K562 (cell line): ENCODE measurements around the gene EFCC1. TPM values are rescaled to one million over a fixed set of nuclear protein-coding genes. Genes with fewer than 3 reads are reported as not detected.
A peak's percentile ranks its signal among the peaks of the same experiment; 100 is the strongest.

ENCODE experiments used
- ATAC-seq: fragments of 200-7000 bp; cut with Tn5 transposase; 3 replicates; pipeline ENCODE4 v1.9.1; 2020; ENCODE audit warnings: moderate library complexity
- BruUV-seq: library from RNA; stranded (reverse); fragments of 400-500 nt; replicated peaks from 2 replicates; lab custom pipeline; 2021; lab: Mats Ljungman, UMichigan
- CTCF ChIA-PET: fragments of 300-600 bp; formaldehyde crosslinking; extraction: SDS; loops from one replicate; lab custom pipeline; 2021; ENCODE audit warnings: low intra/inter-chr PET ratio; lab: Yijun Ruan, JAX
- POLR2A ChIA-PET: fragments of 300-600, 350-650 bp; sonication (Branson Sonifier 250); formaldehyde crosslinking; extraction: SDS; loops from one replicate; lab custom pipeline; 2021; ENCODE audit warnings: antibody characterized with exemption, inconsistent platforms; lab: Yijun Ruan, JAX
- DNase-seq, 4 experiments: peaks; one replicate each; pipeline versions ENCODE4 v3.0.0 to v3.0.0-alpha.2; 2011 to 2018; ENCODE audit warnings: low spot score in 3 of 4, mixed read lengths in 3 of 4; ENCODE audit errors: extremely low read depth in 1 of 4
- FAIRE-seq: peaks from 2 replicates; lab custom pipeline; 2011; peaks lifted over from hg19 to GRCh38; lab: Jason Lieb, UNC
- H2AFZ ChIP-seq: 2 replicates; pipeline ENCODE4 v1.6.0; 2011; ENCODE audit warnings: low read depth, low read length, control low read depth, inconsistent platforms
- H3K27ac ChIP-seq: fragments of 200-600 bp; 3 replicates; pipeline ENCODE4 v1.8.0; 2011; ENCODE audit warnings: low read depth, mild to moderate bottlenecking, control low read depth, inconsistent platforms, low read length, moderate library complexity, mixed read lengths; ENCODE audit errors: extremely low read depth
- H3K27me3 ChIP-seq, 2 experiments: fragments of 300-600 bp in 1 of 2; 2 replicates in 1 of 2; 3 replicates in 1 of 2; pipeline versions ENCODE4 v1.6.0 to v1.8.0; 2011; ENCODE audit warnings: inconsistent platforms in 2 of 2, low read length in 2 of 2, mild to moderate bottlenecking in 1 of 2, mixed read lengths in 1 of 2, moderate library complexity in 1 of 2; ENCODE audit not compliant: control insufficient read depth in 2 of 2, insufficient read depth in 2 of 2
- H3K36me3 ChIP-seq: fragments of 300-600 bp; 3 replicates; pipeline ENCODE4 v1.8.0; 2011; ENCODE audit warnings: mild to moderate bottlenecking, low read length, inconsistent platforms; ENCODE audit not compliant: control insufficient read depth, insufficient read depth
- H3K4me1 ChIP-seq, 2 experiments: fragments of 200-600 bp in 1 of 2; replicated peaks in 1 of 2; 2 replicates in 1 of 2; 3 replicates in 1 of 2; pipeline versions ENCODE4 v1.5.1 to v1.8.0; 2011; ENCODE audit warnings: inconsistent platforms in 2 of 2, low read length in 2 of 2, mild to moderate bottlenecking in 1 of 2, mixed read lengths in 1 of 2, moderate library complexity in 1 of 2; ENCODE audit not compliant: control insufficient read depth in 2 of 2, insufficient read depth in 2 of 2
- H3K4me2 ChIP-seq: 2 replicates; pipeline ENCODE4 v1.6.1; 2011; ENCODE audit warnings: low read length, control low read depth, inconsistent platforms, mixed read lengths; ENCODE audit not compliant: insufficient read depth
- H3K4me3 ChIP-seq: fragments of 200-600 bp; sonication (generic), shearing (Covaris generic); 2 replicates; pipeline ENCODE4 v1.5.1; 2016; ENCODE audit warnings: control low read depth, inconsistent platforms
- H3K79me2 ChIP-seq: fragments of 200-600 bp; 3 replicates; pipeline ENCODE4 v1.8.0; 2011; ENCODE audit warnings: low read length, inconsistent platforms; ENCODE audit not compliant: control insufficient read depth, insufficient read depth
- H3K9ac ChIP-seq, 2 experiments: 2 replicates each; pipeline versions ENCODE4 v1.6.0 to v1.6.1; 2011; ENCODE audit warnings: low read depth in 2 of 2, low read length in 2 of 2, control low read depth in 1 of 2, inconsistent platforms in 1 of 2, mild to moderate bottlenecking in 1 of 2, mixed read lengths in 1 of 2; ENCODE audit not compliant: insufficient read depth in 1 of 2
- H3K9me1 ChIP-seq: one replicate; pipeline ENCODE4 v1.6.0; 2011; ENCODE audit warnings: inconsistent platforms, mild to moderate bottlenecking, low read length, moderate library complexity; ENCODE audit not compliant: control insufficient read depth, insufficient read depth
- H3K9me3 ChIP-seq: replicated peaks from 2 replicates; pipeline ENCODE4 v1.5.1; 2011; ENCODE audit warnings: low read depth, low read length, inconsistent platforms; ENCODE audit not compliant: control insufficient read depth, insufficient read depth
- H4K20me1 ChIP-seq: replicated peaks from 2 replicates; pipeline ENCODE4 v1.6.1; 2011; ENCODE audit warnings: low read length, inconsistent platforms, mixed read lengths; ENCODE audit not compliant: control insufficient read depth, insufficient read depth
- ADNP ChIP-seq: fragments of 200-800 bp; sonication (Bioruptor generic); IDR thresholded peaks from 2 replicates; pipeline ENCODE4 v1.6.1; 2016; ENCODE audit warnings: missing genetic modification characterization, missing compliant biosample characterization
- CHD4 ChIP-seq: fragments of 200-600 bp; sonication (generic); IDR thresholded peaks from 3 replicates; pipeline ENCODE4 v1.6.1; 2012; ENCODE audit warnings: low read depth, mild to moderate bottlenecking, mixed read lengths, low read length, inconsistent platforms; ENCODE audit not compliant: insufficient read depth, insufficient replicate concordance, poor library complexity, severe bottlenecking
- CSDE1 ChIP-seq, 2 experiments: fragments of 450-650 bp; IDR thresholded peaks; 2 replicates each; pipeline ENCODE4 v1.6.1; 2016; ENCODE audit warnings: mild to moderate bottlenecking in 1 of 2
- MCM2 ChIP-seq: fragments of 450-650 bp; IDR thresholded peaks from 2 replicates; pipeline ENCODE4 v1.6.1; 2017; ENCODE audit warnings: low read depth, mild to moderate bottlenecking
- NR4A1 ChIP-seq, 2 experiments: fragments of 250-450 bp in 1 of 2; fragments of 450-650 bp in 1 of 2; sonication (Bioruptor Pico) in 1 of 2; IDR thresholded peaks; 2 replicates each; pipeline versions ENCODE4 v1.4.0 to v1.6.1; 2016 to 2020; ENCODE audit warnings: mild to moderate bottlenecking in 2 of 2, missing compliant biosample characterization in 1 of 2, missing genetic modification characterization in 1 of 2, moderate library complexity in 1 of 2
- SP1 ChIP-seq: sonication (generic); formaldehyde crosslinking; IDR thresholded peaks from 2 replicates; pipeline ENCODE4 v1.8.1; 2022; ENCODE audit warnings: mild to moderate bottlenecking, missing genetic modification reagents
- ZNF561 ChIP-seq: fragments of 450-650 bp; formaldehyde crosslinking; conservative IDR thresholded peaks from 2 replicates; pipeline ENCODE4 v1.4.0; 2020; ENCODE audit warnings: mild to moderate bottlenecking, moderate library complexity
- ZNF609 ChIP-seq: sonication (generic); formaldehyde crosslinking; IDR thresholded peaks from 2 replicates; pipeline ENCODE4 v1.8.1; 2023; ENCODE audit warnings: missing genetic modification reagents, mild to moderate bottlenecking, borderline replicate concordance
- WGBS: fragments of 100-300 bp; shearing (Covaris generic); methylation state at CpG from one replicate; pipeline ENCODE4 v1.1.6; 2016; ENCODE audit warnings: low coverage, mixed read lengths; ENCODE audit not compliant: insufficient coverage; ENCODE audit errors: missing lambda C conversion rate; 5-methylcytosine and 5-hydroxymethylcytosine counted together
- in situ Hi-C: fragments of 300-500 bp; cut with MboI; formaldehyde crosslinking; loops from 4 replicates; pipeline ENCODE4 v1.15.0; 2018; ENCODE audit warnings: inconsistent platforms, mixed read lengths
- intact Hi-C: fragments of 100-400 bp; cut with micrococcal nuclease; formaldehyde crosslinking; loops from 2 replicates; pipeline ENCODE4 v1.14.2; 2022
- polyA plus RNA-seq, 8 experiments: library from polyadenylated mRNA; depleted of rRNA in 4 of 8; stranded (reverse) in 5 of 8; unstranded in 3 of 8; fragments of >200 nt; fragmentation: Nextera tagmentation in 2 of 8; fragmentation: Illumina TruSeq in 1 of 8; extraction: Ambion mirVana in 2 of 8; extraction: Trizol in 1 of 8; gene quantifications; 2 replicates each; pipeline versions ENCODE4 v1.2.1 to v1.2.3, GENCODE V29; 2011 to 2014; ENCODE audit warnings: inconsistent platforms in 1 of 8, missing spikeins in 1 of 8
- total RNA-seq, 7 experiments: library from RNA; depleted of rRNA in 6 of 7; stranded (reverse); fragments of >200 nt in 6 of 7; fragmentation: Illumina TruSeq in 2 of 7; extraction: Trizol in 2 of 7; gene quantifications; 2 replicates each; pipeline versions ENCODE4 v1.2.1 to v1.2.3, GENCODE V29; 2011 to 2021; ENCODE audit warnings: low replicate concordance in 1 of 7

The EFCC1 gene
- total and polyA plus RNA-seq, 9 of the 15 experiments (the other 6 are each of a cell fraction or from before 2014, with no cell fraction given): not detected

GRCh38 chr3:129037093-129037419 lies 36.0 kb downstream of the EFCC1 start:
- TF ChIP-seq ADNP: peak; percentile 57; the same call in 1 of the 2 replicates
- no peak for TF ChIP-seq NR4A1 (CRISPR knock-in tag; IDR thresholded peaks at IDR 0.05)
- TF ChIP-seq NR4A1 (tag; IDR thresholded peaks at IDR 0.05): no peak
- peaks cover 0 to 9% of the 10 kb centered on the region in 2 experiments; a peak in 2 of 5 replicates for H3K27me3 ChIP-seq
- no peak overlapping the region for H3K4me3 ChIP-seq
- ATAC-seq: no peak
- no peaks in the 10 kb centered on the region for H4K20me1 ChIP-seq
- ChIA-PET CTCF (no interaction called here), POLR2A (interaction anchor here (0.6 kb wide), 1 partner anchor 9 kb away, joined by 4 read pairs; no protein-coding TSS in a partner anchor)
- intact Hi-C loops (no loop called here), in situ Hi-C loops (no loop called here)
- peaks cover 0 to 15% of the 10 kb centered on the region in 2 experiments; a peak in 2 of 5 replicates for H3K4me1 ChIP-seq
- H2AFZ ChIP-seq: no peak overlapping the region
- 0% methylated on average over 2 of the region's 2 CpGs for WGBS
- no peak overlapping the region for H3K27ac ChIP-seq
- no peaks in the 10 kb centered on the region for H3K36me3 ChIP-seq
- H3K9ac ChIP-seq: no peak overlapping the region
- no peaks in the 10 kb centered on the region for H3K9me1 ChIP-seq
- FAIRE-seq: no peak
- H3K4me2 ChIP-seq: no peak overlapping the region
- DNase-seq: no peak
- H3K79me2 ChIP-seq: no peaks in the 10 kb centered on the region
- no TSS peak for BruUV-seq
- H3K9me3 ChIP-seq: no peaks in the 10 kb centered on the region

GRCh38 chr3:129038121-129038855 lies 37.2 kb downstream of the EFCC1 start:
- ATAC-seq: 0 out of 3 replicates have a peak, but pooled peaks have one; percentile 21
- BruUV-seq: no TSS peak
- H3K36me3 ChIP-seq: no peaks in the 10 kb centered on the region
- TF ChIP-seq SP1 (CRISPR knock-in tag) (no peak), CHD4 (no peak), ZNF561 (CRISPR knock-in tag) (no peak), CSDE1 (IDR thresholded peaks at IDR 0.05) (no peak), MCM2 (no peak), ZNF609 (no peak)

More at GRCh38 chr3:129038121-129038855, 37.2 kb downstream of the EFCC1 start:
- CTCF ChIA-PET: no interaction called here
- Histone ChIP-seq H2AFZ (no peak overlapping the region), H3K9me1 (no peaks in the 10 kb centered on the region), H3K4me3 (no peak overlapping the region), H3K79me2 (no peaks in the 10 kb centered on the region), H3K27me3 (peaks cover 0 to 9% of the 10 kb centered on the region in 2 experiments; a peak in 2 of 5 replicates), H4K20me1 (no peaks in the 10 kb centered on the region), H3K9ac (no peak overlapping the region), H3K4me2 (no peak overlapping the region), H3K27ac (no peak overlapping the region), H3K4me1 (peaks cover 0 to 10% of the 10 kb centered on the region in 2 experiments; a peak in 2 of 5 replicates), H3K9me3 (no peaks in the 10 kb centered on the region; the same call in 1 of the 2 replicates)
- POLR2A ChIA-PET: no interaction called here
- DNase-seq: no peak
- FAIRE-seq: no peak
- in situ Hi-C loops: no loop called here
- intact Hi-C loops: no loop called here
- 5% methylated on average over 4 of the region's 10 CpGs for WGBS
